A549 (cell line): ENCODE data around the gene PFN2. TPM values are rescaled to one million over a fixed set of nuclear protein-coding genes. Genes with fewer than 3 reads are reported as not detected.

Experiments
- ATAC-seq, 2 experiments: fragments of 200-7000 bp in 1 of 2; fragments of >200 bp in 1 of 2; cut with Nextera tagmentation in 1 of 2; cut with Tn5 transposase in 1 of 2; 3 replicates each; pipeline versions ENCODE4 v1.8.0 to v1.9.1; 2018 to 2020; ENCODE audit warnings: mild to moderate bottlenecking in 1 of 2, moderate library complexity in 1 of 2
- CTCF ChIA-PET: fragments of 300-600 bp; sonication (Branson Sonifier 250); formaldehyde crosslinking; extraction: SDS; loops from one replicate; lab custom pipeline; 2021; ENCODE audit warnings: antibody characterized with exemption, inconsistent platforms; lab: Yijun Ruan, JAX
- POLR2A ChIA-PET: fragments of 350-600 bp; formaldehyde crosslinking; extraction: SDS; loops from one replicate; lab custom pipeline; 2021; ENCODE audit warnings: antibody characterized with exemption, inconsistent platforms; lab: Yijun Ruan, JAX
- DNase-seq, 2 experiments: peaks; one replicate each; pipeline versions ENCODE4 v3.0.0 to v3.0.0-alpha.2; 2011 to 2016; ENCODE audit warnings: low read depth in 1 of 2, low spot score in 1 of 2
- FAIRE-seq: peaks from 2 replicates; lab custom pipeline; 2011; peaks lifted over from hg19 to GRCh38; lab: Jason Lieb, UNC
- H3K27ac ChIP-seq, 2 experiments: fragments of >200 bp; sonication (Bioruptor Twin); formaldehyde crosslinking; 3 replicates each; pipeline ENCODE4 v1.5.1; 2016 to 2017
- H3K4me1 ChIP-seq: fragments of >200 bp; sonication (Bioruptor Twin); formaldehyde crosslinking; 3 replicates; pipeline ENCODE4 v1.6.1; 2016
- H3K4me2 ChIP-seq: fragments of >200 bp; sonication (Bioruptor Twin); formaldehyde crosslinking; 3 replicates; pipeline ENCODE4 v1.6.1; 2016
- H3K4me3 ChIP-seq: fragments of >200 bp; sonication (Bioruptor Twin); formaldehyde crosslinking; 3 replicates; pipeline ENCODE4 v1.5.1; 2016
- H3K9me3 ChIP-seq: fragments of >200 bp; sonication (Bioruptor Twin); formaldehyde crosslinking; 3 replicates; pipeline ENCODE4 v1.6.1; 2016
- CBX8 ChIP-seq: fragments of 200-600 bp; sonication (generic); IDR thresholded peaks from 2 replicates; pipeline ENCODE4 v1.6.1; 2016
- CHD2 ChIP-seq: fragments of 150-350 bp; IDR thresholded peaks from 2 replicates; pipeline ENCODE4 v1.6.1; 2014; ENCODE audit warnings: low read length; ENCODE audit not compliant: partially characterized antibody
- EHMT2 ChIP-seq: fragments of 200-600 bp; sonication (generic); IDR thresholded peaks from 2 replicates; pipeline ENCODE4 v1.6.1; 2016; ENCODE audit warnings: antibody characterized with exemption, low read depth, mild to moderate bottlenecking, moderate library complexity
- EP300 ChIP-seq, 2 experiments: fragments of >200 bp; sonication (Bioruptor Twin); formaldehyde crosslinking; IDR thresholded peaks; 2 replicates in 1 of 2; 3 replicates in 1 of 2; pipeline ENCODE4 v1.6.1; 2016 to 2017
- HDAC2 ChIP-seq: fragments of 200-600 bp; sonication (generic); IDR thresholded peaks from 2 replicates; pipeline ENCODE4 v1.6.1; 2016
- HOXB13 ChIP-seq: fragments of 250-450 bp; sonication (Bioruptor Pico); IDR thresholded peaks from 2 replicates; pipeline ENCODE4 v1.5.0; 2020; ENCODE audit warnings: low read depth, mild to moderate bottlenecking, moderate library complexity
- JUN ChIP-seq, 2 experiments: fragments of >200 bp; sonication (Bioruptor Twin); formaldehyde crosslinking; IDR thresholded peaks; 2 replicates in 1 of 2; 3 replicates in 1 of 2; pipeline ENCODE4 v1.6.1; 2016 to 2017
- KDM1A ChIP-seq: fragments of 200-600 bp; sonication (generic); IDR thresholded peaks from 2 replicates; pipeline ENCODE4 v1.6.1; 2016; ENCODE audit warnings: low read depth, mild to moderate bottlenecking
- MAFK ChIP-seq: fragments of 450-650 bp; IDR thresholded peaks from 2 replicates; pipeline ENCODE4 v1.6.1; 2014; ENCODE audit not compliant: partially characterized antibody
- NFE2L2 ChIP-seq: fragments of 150-350 bp; conservative IDR thresholded peaks from 2 replicates; pipeline ENCODE4 v1.6.1; 2014; ENCODE audit warnings: low read length
- PHF8 ChIP-seq: fragments of 200-600 bp; sonication (generic); IDR thresholded peaks from 2 replicates; pipeline ENCODE4 v1.6.1; 2016; ENCODE audit warnings: low read depth, mild to moderate bottlenecking, antibody characterized with exemption, moderate library complexity, borderline replicate concordance
- RAD21 ChIP-seq, 2 experiments: fragments of >200 bp in 1 of 2; sonication (Bioruptor Twin) in 1 of 2; formaldehyde crosslinking in 1 of 2; IDR thresholded peaks in 1 of 2; conservative IDR thresholded peaks in 1 of 2; 2 replicates in 1 of 2; 3 replicates in 1 of 2; pipeline ENCODE4 v1.6.1; 2012 to 2018; ENCODE audit warnings: inconsistent platforms in 1 of 2
- RARB ChIP-seq: fragments of 250-450 bp; sonication (Bioruptor Pico); IDR thresholded peaks from 2 replicates; pipeline ENCODE4 v1.8.0; 2021; ENCODE audit warnings: mild to moderate bottlenecking, moderate library complexity
- RFX5 ChIP-seq: fragments of 450-650 bp; IDR thresholded peaks from 2 replicates; pipeline ENCODE4 v1.7.1; 2014; ENCODE audit warnings: antibody characterized with exemption, mild to moderate bottlenecking, moderate library complexity
- RNF2 ChIP-seq: fragments of 200-600 bp; sonication (generic); IDR thresholded peaks from 2 replicates; pipeline ENCODE4 v1.6.1; 2016; ENCODE audit warnings: low read depth, mild to moderate bottlenecking, antibody characterized with exemption, moderate library complexity, borderline replicate concordance
- TFCP2L1 ChIP-seq: fragments of 250-450 bp; sonication (Bioruptor Pico); IDR thresholded peaks from 2 replicates; pipeline ENCODE4 v1.5.0; 2021; ENCODE audit warnings: mild to moderate bottlenecking
- ZFP36 ChIP-seq: fragments of 450-650 bp; IDR thresholded peaks from 2 replicates; pipeline ENCODE4 v1.6.1; 2014; ENCODE audit warnings: borderline replicate concordance; ENCODE audit not compliant: partially characterized antibody
- WGBS: methylation state at CpG from one replicate; pipeline ENCODE4 v1.1.6; 2017; ENCODE audit errors: missing lambda C conversion rate; 5-methylcytosine and 5-hydroxymethylcytosine counted together
- polyA plus RNA-seq, 4 experiments: library from polyadenylated mRNA; depleted of rRNA in 3 of 4; stranded (reverse); fragments of >200 nt; fragmentation: RNase III in 1 of 4; extraction: RNeasy Plus Mini Kit Qiagen cat#74134 plus additional on column Dnase treatment in 1 of 4; gene quantifications; 2 replicates in 3 of 4; 3 replicates in 1 of 4; pipeline ENCODE4 v1.2.3, GENCODE V29; 2011 to 2017
- TF ChIP-seq, protein P1 (sequence below): fragments of >200 bp; sonication (Bioruptor Twin); formaldehyde crosslinking; IDR thresholded peaks from 3 replicates; pipeline ENCODE4 v1.5.1; 2016
- TF ChIP-seq, protein P2 (sequence below): fragments of >200 bp; sonication (Bioruptor Twin); formaldehyde crosslinking; IDR thresholded peaks from 3 replicates; pipeline ENCODE4 v1.6.1; 2016
- TF ChIP-seq, protein P3 (sequence below): fragments of 200-600 bp; sonication (generic); IDR thresholded peaks from 2 replicates; pipeline ENCODE4 v1.6.1; 2016; ENCODE audit warnings: antibody characterized with exemption, mild to moderate bottlenecking, moderate library complexity
- TF ChIP-seq, protein P4 (sequence below): IDR thresholded peaks from 2 replicates; pipeline ENCODE4 v1.6.1; 2012
- TF ChIP-seq, protein P5 (sequence below): fragments of 250-450 bp; sonication (Bioruptor Pico); IDR thresholded peaks from 2 replicates; pipeline ENCODE4 v1.5.0; 2021; ENCODE audit warnings: mild to moderate bottlenecking, moderate library complexity, borderline replicate concordance
- TF ChIP-seq, protein P6 (sequence below): fragments of 250-450 bp; sonication (Bioruptor Pico); IDR thresholded peaks from 2 replicates; pipeline ENCODE4 v1.5.0; 2020; ENCODE audit warnings: low read depth, mild to moderate bottlenecking, moderate library complexity
- TF ChIP-seq, protein P7 (sequence below): IDR thresholded peaks from 2 replicates; pipeline ENCODE4 v1.6.1; 2012

The PFN2 gene
- polyA plus RNA-seq, 2 of the 4 experiments (the other 2 are of a cell fraction), result 201 to 539 TPM

DNA sequence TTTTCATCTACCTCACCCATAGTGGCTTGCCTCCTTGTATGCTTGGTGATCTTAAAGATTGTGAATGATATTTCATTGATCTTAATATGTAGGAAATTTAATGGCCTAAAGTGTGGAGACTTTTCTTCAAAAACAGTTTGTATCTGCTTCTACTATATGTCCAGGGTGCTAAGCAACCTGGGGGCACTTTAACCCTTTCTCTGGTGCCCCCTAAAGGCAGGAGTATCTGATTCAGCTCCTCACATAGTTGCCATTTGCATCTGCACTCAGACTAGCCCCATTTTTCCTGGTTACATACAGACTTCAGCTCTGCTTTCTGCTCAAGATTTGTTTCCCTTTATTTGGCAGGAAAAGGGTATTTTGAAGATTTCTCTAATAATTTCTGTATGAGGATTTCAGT, 5.2 kb upstream of the PFN2 start:
- no peak overlapping the region for H3K4me2 ChIP-seq
- H3K4me3 ChIP-seq, result no peak overlapping the region
- H3K27ac ChIP-seq, result no peak overlapping the region
- H3K4me1 ChIP-seq, result peaks cover 6% of the 10 kb centered on the region; the same call in 1 of the 3 replicates
- no peak for FAIRE-seq
- H3K9me3 ChIP-seq, result no peaks in the 10 kb centered on the region
- ChIA-PET POLR2A (no interaction called here), CTCF (interaction anchor here (1.6 kb wide), 1 partner anchor 208 kb away, joined by 8 read pairs; no protein-coding TSS in a partner anchor)
- ATAC-seq, result no peak
- no peak for DNase-seq
- 0 out of 5 replicates have a peak, but pooled peaks of 1 of the 2 experiments have one; percentile 8 for TF ChIP-seq RAD21 (conservative IDR thresholded peaks at IDR 0.05 in 1 of 2, IDR thresholded peaks at IDR 0.05 in 1 of 2)
- no peak for TF ChIP-seq EHMT2

DNA sequence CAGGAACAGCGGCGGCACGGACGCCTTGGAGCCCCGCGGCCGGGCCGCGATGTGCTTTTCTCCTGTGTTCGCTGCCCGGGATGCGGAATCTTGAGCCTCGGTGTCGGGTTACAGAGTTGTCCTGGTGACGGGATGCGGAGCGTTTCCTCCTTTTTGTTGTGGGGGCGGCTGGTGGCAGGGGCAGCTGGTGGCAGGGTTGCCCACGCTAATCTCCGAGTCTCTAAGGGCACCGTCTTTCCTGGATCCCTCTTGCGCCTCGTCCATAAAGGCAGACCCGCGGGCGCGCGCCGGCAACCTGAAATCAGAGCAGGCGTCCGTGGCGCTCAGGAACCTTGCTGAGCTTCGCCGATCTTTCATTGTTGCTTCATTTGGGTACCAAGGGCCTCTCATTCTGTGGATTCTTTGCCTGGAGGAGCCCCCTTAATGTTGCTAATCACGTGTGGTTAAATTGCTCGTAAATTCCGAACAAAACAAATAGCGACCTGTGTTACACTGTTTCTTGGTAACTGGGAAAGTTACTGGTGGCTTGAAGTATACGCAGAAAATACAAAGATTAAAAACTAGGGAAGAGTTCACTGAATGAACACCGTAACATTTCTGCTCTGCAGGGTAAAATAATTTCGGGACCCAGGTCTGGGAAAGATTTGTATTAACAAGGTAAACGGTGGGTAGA, 844 bp upstream of the PFN2 start:
- DNase-seq (peak in 1 of 2 experiments; percentile 47), ATAC-seq (peak; percentile 45 to 56), FAIRE-seq (no peak)
- Histone ChIP-seq H3K4me2 (peak overlapping the region; percentile 76), H3K9me3 (no peaks in the 10 kb centered on the region), H3K4me3 (peak overlapping the region; percentile 91), H3K4me1 (peaks cover 28% of the 10 kb centered on the region), H3K27ac (peak overlapping the region; percentile 98 to 99)
- WGBS, result under 1% methylated on average over 17 of the region's 42 CpGs
- ChIA-PET POLR2A (interaction anchor here (0.6 to 3.0 kb wide), 7 partner anchors 14 to 574 kb away, joined by 3 to 43 read pairs (median 3); partner anchors contain the start of gene SERP1), CTCF (interaction anchor here (0.6 to 2.6 kb wide), 9 partner anchors 10 to 256 kb away, joined by 3 to 12 read pairs (median 3); no protein-coding TSS in a partner anchor)
- TF ChIP-seq, protein P1, sequence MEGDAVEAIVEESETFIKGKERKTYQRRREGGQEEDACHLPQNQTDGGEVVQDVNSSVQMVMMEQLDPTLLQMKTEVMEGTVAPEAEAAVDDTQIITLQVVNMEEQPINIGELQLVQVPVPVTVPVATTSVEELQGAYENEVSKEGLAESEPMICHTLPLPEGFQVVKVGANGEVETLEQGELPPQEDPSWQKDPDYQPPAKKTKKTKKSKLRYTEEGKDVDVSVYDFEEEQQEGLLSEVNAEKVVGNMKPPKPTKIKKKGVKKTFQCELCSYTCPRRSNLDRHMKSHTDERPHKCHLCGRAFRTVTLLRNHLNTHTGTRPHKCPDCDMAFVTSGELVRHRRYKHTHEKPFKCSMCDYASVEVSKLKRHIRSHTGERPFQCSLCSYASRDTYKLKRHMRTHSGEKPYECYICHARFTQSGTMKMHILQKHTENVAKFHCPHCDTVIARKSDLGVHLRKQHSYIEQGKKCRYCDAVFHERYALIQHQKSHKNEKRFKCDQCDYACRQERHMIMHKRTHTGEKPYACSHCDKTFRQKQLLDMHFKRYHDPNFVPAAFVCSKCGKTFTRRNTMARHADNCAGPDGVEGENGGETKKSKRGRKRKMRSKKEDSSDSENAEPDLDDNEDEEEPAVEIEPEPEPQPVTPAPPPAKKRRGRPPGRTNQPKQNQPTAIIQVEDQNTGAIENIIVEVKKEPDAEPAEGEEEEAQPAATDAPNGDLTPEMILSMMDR, result no peak
- TF ChIP-seq, protein P2, sequence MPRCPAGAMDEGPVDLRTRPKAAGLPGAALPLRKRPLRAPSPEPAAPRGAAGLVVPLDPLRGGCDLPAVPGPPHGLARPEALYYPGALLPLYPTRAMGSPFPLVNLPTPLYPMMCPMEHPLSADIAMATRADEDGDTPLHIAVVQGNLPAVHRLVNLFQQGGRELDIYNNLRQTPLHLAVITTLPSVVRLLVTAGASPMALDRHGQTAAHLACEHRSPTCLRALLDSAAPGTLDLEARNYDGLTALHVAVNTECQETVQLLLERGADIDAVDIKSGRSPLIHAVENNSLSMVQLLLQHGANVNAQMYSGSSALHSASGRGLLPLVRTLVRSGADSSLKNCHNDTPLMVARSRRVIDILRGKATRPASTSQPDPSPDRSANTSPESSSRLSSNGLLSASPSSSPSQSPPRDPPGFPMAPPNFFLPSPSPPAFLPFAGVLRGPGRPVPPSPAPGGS, result peak; percentile 18; the same call in 1 of the 3 replicates
- TF ChIP-seq ZFP36, result no peak
- TF ChIP-seq, protein P3, sequence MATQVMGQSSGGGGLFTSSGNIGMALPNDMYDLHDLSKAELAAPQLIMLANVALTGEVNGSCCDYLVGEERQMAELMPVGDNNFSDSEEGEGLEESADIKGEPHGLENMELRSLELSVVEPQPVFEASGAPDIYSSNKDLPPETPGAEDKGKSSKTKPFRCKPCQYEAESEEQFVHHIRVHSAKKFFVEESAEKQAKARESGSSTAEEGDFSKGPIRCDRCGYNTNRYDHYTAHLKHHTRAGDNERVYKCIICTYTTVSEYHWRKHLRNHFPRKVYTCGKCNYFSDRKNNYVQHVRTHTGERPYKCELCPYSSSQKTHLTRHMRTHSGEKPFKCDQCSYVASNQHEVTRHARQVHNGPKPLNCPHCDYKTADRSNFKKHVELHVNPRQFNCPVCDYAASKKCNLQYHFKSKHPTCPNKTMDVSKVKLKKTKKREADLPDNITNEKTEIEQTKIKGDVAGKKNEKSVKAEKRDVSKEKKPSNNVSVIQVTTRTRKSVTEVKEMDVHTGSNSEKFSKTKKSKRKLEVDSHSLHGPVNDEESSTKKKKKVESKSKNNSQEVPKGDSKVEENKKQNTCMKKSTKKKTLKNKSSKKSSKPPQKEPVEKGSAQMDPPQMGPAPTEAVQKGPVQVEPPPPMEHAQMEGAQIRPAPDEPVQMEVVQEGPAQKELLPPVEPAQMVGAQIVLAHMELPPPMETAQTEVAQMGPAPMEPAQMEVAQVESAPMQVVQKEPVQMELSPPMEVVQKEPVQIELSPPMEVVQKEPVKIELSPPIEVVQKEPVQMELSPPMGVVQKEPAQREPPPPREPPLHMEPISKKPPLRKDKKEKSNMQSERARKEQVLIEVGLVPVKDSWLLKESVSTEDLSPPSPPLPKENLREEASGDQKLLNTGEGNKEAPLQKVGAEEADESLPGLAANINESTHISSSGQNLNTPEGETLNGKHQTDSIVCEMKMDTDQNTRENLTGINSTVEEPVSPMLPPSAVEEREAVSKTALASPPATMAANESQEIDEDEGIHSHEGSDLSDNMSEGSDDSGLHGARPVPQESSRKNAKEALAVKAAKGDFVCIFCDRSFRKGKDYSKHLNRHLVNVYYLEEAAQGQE, result 0 out of 2 replicates have a peak, but pooled peaks have one; percentile 10
- no peak for TF ChIP-seq EP300 (IDR thresholded peaks at IDR 0.05)
- TF ChIP-seq, protein P4, sequence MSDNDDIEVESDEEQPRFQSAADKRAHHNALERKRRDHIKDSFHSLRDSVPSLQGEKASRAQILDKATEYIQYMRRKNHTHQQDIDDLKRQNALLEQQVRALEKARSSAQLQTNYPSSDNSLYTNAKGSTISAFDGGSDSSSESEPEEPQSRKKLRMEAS, result no peak
- no peak; a peak in 1 of 5 replicates for TF ChIP-seq JUN (IDR thresholded peaks at IDR 0.05)
- no peak for TF ChIP-seq CBX8
- no peak for TF ChIP-seq RFX5
- 0 out of 2 replicates have a peak, but pooled peaks have one; percentile 33 for TF ChIP-seq HDAC2
- TF ChIP-seq MAFK, result no peak
- no peak for TF ChIP-seq RARB (CRISPR knock-in tag)
- no peak for TF ChIP-seq RNF2
- TF ChIP-seq, protein P5, sequence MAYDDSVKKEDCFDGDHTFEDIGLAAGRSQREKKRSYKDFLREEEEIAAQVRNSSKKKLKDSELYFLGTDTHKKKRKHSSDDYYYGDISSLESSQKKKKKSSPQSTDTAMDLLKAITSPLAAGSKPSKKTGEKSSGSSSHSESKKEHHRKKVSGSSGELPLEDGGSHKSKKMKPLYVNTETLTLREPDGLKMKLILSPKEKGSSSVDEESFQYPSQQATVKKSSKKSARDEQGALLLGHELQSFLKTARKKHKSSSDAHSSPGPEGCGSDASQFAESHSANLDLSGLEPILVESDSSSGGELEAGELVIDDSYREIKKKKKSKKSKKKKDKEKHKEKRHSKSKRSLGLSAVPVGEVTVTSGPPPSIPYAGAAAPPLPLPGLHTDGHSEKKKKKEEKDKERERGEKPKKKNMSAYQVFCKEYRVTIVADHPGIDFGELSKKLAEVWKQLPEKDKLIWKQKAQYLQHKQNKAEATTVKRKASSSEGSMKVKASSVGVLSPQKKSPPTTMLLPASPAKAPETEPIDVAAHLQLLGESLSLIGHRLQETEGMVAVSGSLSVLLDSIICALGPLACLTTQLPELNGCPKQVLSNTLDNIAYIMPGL (CRISPR knock-in tag), result no peak; the same call in 1 of the 2 replicates
- TF ChIP-seq TFCP2L1 (CRISPR knock-in tag), result no peak
- no peak for TF ChIP-seq NFE2L2
- TF ChIP-seq, protein P6, sequence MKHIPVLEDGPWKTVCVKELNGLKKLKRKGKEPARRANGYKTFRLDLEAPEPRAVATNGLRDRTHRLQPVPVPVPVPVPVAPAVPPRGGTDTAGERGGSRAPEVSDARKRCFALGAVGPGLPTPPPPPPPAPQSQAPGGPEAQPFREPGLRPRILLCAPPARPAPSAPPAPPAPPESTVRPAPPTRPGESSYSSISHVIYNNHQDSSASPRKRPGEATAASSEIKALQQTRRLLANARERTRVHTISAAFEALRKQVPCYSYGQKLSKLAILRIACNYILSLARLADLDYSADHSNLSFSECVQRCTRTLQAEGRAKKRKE, result no peak
- peak; percentile 63 for TF ChIP-seq KDM1A
- peak; percentile 81; the same call in 1 of the 2 replicates for TF ChIP-seq PHF8
- TF ChIP-seq CHD2, result peak; percentile 3
- TF ChIP-seq, protein P7, sequence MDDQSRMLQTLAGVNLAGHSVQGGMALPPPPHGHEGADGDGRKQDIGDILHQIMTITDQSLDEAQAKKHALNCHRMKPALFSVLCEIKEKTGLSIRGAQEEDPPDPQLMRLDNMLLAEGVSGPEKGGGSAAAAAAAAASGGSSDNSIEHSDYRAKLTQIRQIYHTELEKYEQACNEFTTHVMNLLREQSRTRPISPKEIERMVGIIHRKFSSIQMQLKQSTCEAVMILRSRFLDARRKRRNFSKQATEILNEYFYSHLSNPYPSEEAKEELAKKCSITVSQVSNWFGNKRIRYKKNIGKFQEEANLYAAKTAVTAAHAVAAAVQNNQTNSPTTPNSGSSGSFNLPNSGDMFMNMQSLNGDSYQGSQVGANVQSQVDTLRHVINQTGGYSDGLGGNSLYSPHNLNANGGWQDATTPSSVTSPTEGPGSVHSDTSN, result no peak
- TF ChIP-seq HOXB13 (CRISPR knock-in tag), result no peak
